K562 (cell line): ENCODE measurements around the gene EIF2S2. TPM values are rescaled to one million over a fixed set of nuclear protein-coding genes. Genes with fewer than 3 reads are reported as not detected.

Source experiments
- ATAC-seq: fragments of 200-7000 bp; cut with Tn5 transposase; 3 replicates; pipeline ENCODE4 v1.9.1; 2020; ENCODE audit warnings: moderate library complexity
- BruUV-seq: library from RNA; stranded (reverse); fragments of 400-500 nt; replicated peaks from 2 replicates; lab custom pipeline; 2021; lab: Mats Ljungman, UMichigan
- CTCF ChIA-PET: fragments of 300-600 bp; formaldehyde crosslinking; extraction: SDS; loops from one replicate; lab custom pipeline; 2021; ENCODE audit warnings: low intra/inter-chr PET ratio; lab: Yijun Ruan, JAX
- POLR2A ChIA-PET: fragments of 300-600, 350-650 bp; sonication (Branson Sonifier 250); formaldehyde crosslinking; extraction: SDS; loops from one replicate; lab custom pipeline; 2021; ENCODE audit warnings: antibody characterized with exemption, inconsistent platforms; lab: Yijun Ruan, JAX
- DNase-seq, 4 experiments: peaks; one replicate each; pipeline versions ENCODE4 v3.0.0 to v3.0.0-alpha.2; 2011 to 2018; ENCODE audit warnings: low spot score in 3 of 4, mixed read lengths in 3 of 4; ENCODE audit errors: extremely low read depth in 1 of 4
- FAIRE-seq: peaks from 2 replicates; lab custom pipeline; 2011; peaks lifted over from hg19 to GRCh38; lab: Jason Lieb, UNC
- H2AFZ ChIP-seq: 2 replicates; pipeline ENCODE4 v1.6.0; 2011; ENCODE audit warnings: low read depth, low read length, control low read depth, inconsistent platforms
- H3K27ac ChIP-seq: fragments of 200-600 bp; 3 replicates; pipeline ENCODE4 v1.8.0; 2011; ENCODE audit warnings: low read depth, mild to moderate bottlenecking, control low read depth, inconsistent platforms, low read length, moderate library complexity, mixed read lengths; ENCODE audit errors: extremely low read depth
- H3K27me3 ChIP-seq, 2 experiments: fragments of 300-600 bp in 1 of 2; 2 replicates in 1 of 2; 3 replicates in 1 of 2; pipeline versions ENCODE4 v1.6.0 to v1.8.0; 2011; ENCODE audit warnings: inconsistent platforms in 2 of 2, low read length in 2 of 2, mild to moderate bottlenecking in 1 of 2, mixed read lengths in 1 of 2, moderate library complexity in 1 of 2; ENCODE audit not compliant: control insufficient read depth in 2 of 2, insufficient read depth in 2 of 2
- H3K36me3 ChIP-seq: fragments of 300-600 bp; 3 replicates; pipeline ENCODE4 v1.8.0; 2011; ENCODE audit warnings: mild to moderate bottlenecking, low read length, inconsistent platforms; ENCODE audit not compliant: control insufficient read depth, insufficient read depth
- H3K4me1 ChIP-seq, 2 experiments: fragments of 200-600 bp in 1 of 2; replicated peaks in 1 of 2; 2 replicates in 1 of 2; 3 replicates in 1 of 2; pipeline versions ENCODE4 v1.5.1 to v1.8.0; 2011; ENCODE audit warnings: inconsistent platforms in 2 of 2, low read length in 2 of 2, mild to moderate bottlenecking in 1 of 2, mixed read lengths in 1 of 2, moderate library complexity in 1 of 2; ENCODE audit not compliant: control insufficient read depth in 2 of 2, insufficient read depth in 2 of 2
- H3K4me2 ChIP-seq: 2 replicates; pipeline ENCODE4 v1.6.1; 2011; ENCODE audit warnings: low read length, control low read depth, inconsistent platforms, mixed read lengths; ENCODE audit not compliant: insufficient read depth
- H3K4me3 ChIP-seq: fragments of 200-600 bp; sonication (generic), shearing (Covaris generic); 2 replicates; pipeline ENCODE4 v1.5.1; 2016; ENCODE audit warnings: control low read depth, inconsistent platforms
- H3K79me2 ChIP-seq: fragments of 200-600 bp; 3 replicates; pipeline ENCODE4 v1.8.0; 2011; ENCODE audit warnings: low read length, inconsistent platforms; ENCODE audit not compliant: control insufficient read depth, insufficient read depth
- H3K9ac ChIP-seq, 2 experiments: 2 replicates each; pipeline versions ENCODE4 v1.6.0 to v1.6.1; 2011; ENCODE audit warnings: low read depth in 2 of 2, low read length in 2 of 2, control low read depth in 1 of 2, inconsistent platforms in 1 of 2, mild to moderate bottlenecking in 1 of 2, mixed read lengths in 1 of 2; ENCODE audit not compliant: insufficient read depth in 1 of 2
- H3K9me1 ChIP-seq: one replicate; pipeline ENCODE4 v1.6.0; 2011; ENCODE audit warnings: inconsistent platforms, mild to moderate bottlenecking, low read length, moderate library complexity; ENCODE audit not compliant: control insufficient read depth, insufficient read depth
- H3K9me3 ChIP-seq: replicated peaks from 2 replicates; pipeline ENCODE4 v1.5.1; 2011; ENCODE audit warnings: low read depth, low read length, inconsistent platforms; ENCODE audit not compliant: control insufficient read depth, insufficient read depth
- H4K20me1 ChIP-seq: replicated peaks from 2 replicates; pipeline ENCODE4 v1.6.1; 2011; ENCODE audit warnings: low read length, inconsistent platforms, mixed read lengths; ENCODE audit not compliant: control insufficient read depth, insufficient read depth
- MGA ChIP-seq: fragments of 450-650 bp; IDR thresholded peaks from 2 replicates; pipeline ENCODE4 v1.6.1; 2016; ENCODE audit warnings: mild to moderate bottlenecking, moderate library complexity
- RBM25 ChIP-seq: fragments of 200-400 bp; formaldehyde crosslinking; IDR thresholded peaks from 2 replicates; pipeline ENCODE4 v1.6.1; 2018; ENCODE audit warnings: low read length, low read depth, moderate library complexity; ENCODE audit not compliant: severe bottlenecking
- RFX5 ChIP-seq: IDR thresholded peaks from 2 replicates; pipeline ENCODE4 v1.6.1; 2011; ENCODE audit warnings: low read depth, mild to moderate bottlenecking, improper control_type of control experiment, low read length
- THRA ChIP-seq: fragments of 450-650 bp; IDR thresholded peaks from 2 replicates; pipeline ENCODE4 v1.6.1; 2017; ENCODE audit warnings: mild to moderate bottlenecking, moderate library complexity
- ZC3H4 ChIP-seq: sonication (generic); formaldehyde crosslinking; IDR thresholded peaks from 2 replicates; pipeline ENCODE4 v1.9.0; 2021; ENCODE audit warnings: missing genetic modification reagents, borderline replicate concordance
- ZNF121 ChIP-seq: sonication (generic); formaldehyde crosslinking; conservative IDR thresholded peaks from 2 replicates; pipeline ENCODE4 v1.8.0; 2022; ENCODE audit warnings: missing genetic modification reagents
- ZNF511 ChIP-seq: sonication (generic); formaldehyde crosslinking; IDR thresholded peaks from 2 replicates; pipeline ENCODE4 v1.8.0; 2022; ENCODE audit warnings: mild to moderate bottlenecking, missing genetic modification reagents
- WGBS: fragments of 100-300 bp; shearing (Covaris generic); methylation state at CpG from one replicate; pipeline ENCODE4 v1.1.6; 2016; ENCODE audit warnings: low coverage, mixed read lengths; ENCODE audit not compliant: insufficient coverage; ENCODE audit errors: missing lambda C conversion rate; 5-methylcytosine and 5-hydroxymethylcytosine counted together
- in situ Hi-C: fragments of 300-500 bp; cut with MboI; formaldehyde crosslinking; loops from 4 replicates; pipeline ENCODE4 v1.15.0; 2018; ENCODE audit warnings: inconsistent platforms, mixed read lengths
- intact Hi-C: fragments of 100-400 bp; cut with micrococcal nuclease; formaldehyde crosslinking; loops from 2 replicates; pipeline ENCODE4 v1.14.2; 2022
- polyA plus RNA-seq, 8 experiments: library from polyadenylated mRNA; depleted of rRNA in 4 of 8; stranded (reverse) in 5 of 8; unstranded in 3 of 8; fragments of >200 nt; fragmentation: Nextera tagmentation in 2 of 8; fragmentation: Illumina TruSeq in 1 of 8; extraction: Ambion mirVana in 2 of 8; extraction: Trizol in 1 of 8; gene quantifications; 2 replicates each; pipeline versions ENCODE4 v1.2.1 to v1.2.3, GENCODE V29; 2011 to 2014; ENCODE audit warnings: inconsistent platforms in 1 of 8, missing spikeins in 1 of 8
- total RNA-seq, 7 experiments: library from RNA; depleted of rRNA in 6 of 7; stranded (reverse); fragments of >200 nt in 6 of 7; fragmentation: Illumina TruSeq in 2 of 7; extraction: Trizol in 2 of 7; gene quantifications; 2 replicates each; pipeline versions ENCODE4 v1.2.1 to v1.2.3, GENCODE V29; 2011 to 2021; ENCODE audit warnings: low replicate concordance in 1 of 7

Gene EIF2S2
- total and polyA plus RNA-seq, 9 of the 15 experiments (the other 6 are each of a cell fraction or from before 2014, with no cell fraction given) = 79.7 to 220 (median 154) TPM

GRCh38 chr20:34120213-34120612, 8.2 kb upstream of the EIF2S2 start:
- no peak overlapping the region for H3K9ac ChIP-seq
- DNase-seq = no peak
- H3K9me3 ChIP-seq = no peaks in the 10 kb centered on the region
- H3K27me3 ChIP-seq = no peaks in the 10 kb centered on the region
- no peak for FAIRE-seq
- H3K36me3 ChIP-seq = no peaks in the 10 kb centered on the region
- H3K27ac ChIP-seq = no peak overlapping the region
- CTCF ChIA-PET = no interaction called here
- no TSS peak for BruUV-seq
- no peaks in the 10 kb centered on the region for H4K20me1 ChIP-seq
- H3K9me1 ChIP-seq = no peaks in the 10 kb centered on the region
- H3K79me2 ChIP-seq = no peaks in the 10 kb centered on the region
- in situ Hi-C loops (no loop called here), intact Hi-C loops (no loop called here)
- H3K4me1 ChIP-seq = peaks cover 0 to 11% of the 10 kb centered on the region in 2 experiments; a peak in 4 of 5 replicates
- 33% methylated on average over 2 of the region's 2 CpGs for WGBS
- POLR2A ChIA-PET = interaction anchor here (3.0 kb wide), 1 partner anchor 8 kb away, joined by 15 read pairs; the partner anchor contains the start of gene EIF2S2
- no peak overlapping the region for H3K4me2 ChIP-seq
- H2AFZ ChIP-seq = no peak overlapping the region
- no peak overlapping the region for H3K4me3 ChIP-seq
- ATAC-seq = no peak
- TF ChIP-seq ZNF121 (peak; percentile 61), ZC3H4 (no peak), THRA (no peak), ZNF511 (CRISPR knock-in tag) (no peak), RFX5 (no peak), MGA (no peak), RBM25 (peak; percentile 10)
